ENCODE measurements around the gene PAWR. TPM values are rescaled to one million over a fixed set of nuclear protein-coding genes. Genes with fewer than 3 reads are reported as not detected.

Gene PAWR
- total RNA-seq, 1 experiment from 2014 or later = 83.2 TPM

GRCh38 chr12:79592865-79593264 is 97.9 kb downstream of the PAWR start:
- Histone ChIP-seq H4K20me1 (ENCODE audit: insufficient read depth, low read depth, low read length) (no peaks in the 10 kb centered on the region), H3K4me3 (ENCODE audit: low read length) (no peak overlapping the region), H3K27ac (ENCODE audit: low read length) (no peak overlapping the region), H3K4me1 (ENCODE audit: low read length) (peaks cover 9% of the 10 kb centered on the region; the same call in 1 of the 2 replicates), H3K9me2 (replicated peaks; ENCODE audit: insufficient read depth, low read length) (no peaks in the 10 kb centered on the region), H3K4me2 (ENCODE audit: low read depth, low read length, poor library complexity, severe bottlenecking) (no peak overlapping the region), H3K27me3 (ENCODE audit: low read length) (no peaks in the 10 kb centered on the region), H3K36me3 (ENCODE audit: insufficient read depth, low read length) (peaks cover 34% of the 10 kb centered on the region; the same call in 1 of the 2 replicates), H3K9ac (ENCODE audit: low read length) (no peak overlapping the region), H2AFZ (ENCODE audit: low read length) (no peak overlapping the region), H3K79me2 (ENCODE audit: low read length) (peaks cover 65% of the 10 kb centered on the region), H3K9me3 (ENCODE audit: low read length) (no peaks in the 10 kb centered on the region)
- DNase-seq = no peak

GRCh38 chr12:79591988-79592387 is 98.8 kb downstream of the PAWR start:
- H3K4me3 ChIP-seq (ENCODE audit: low read length) = no peak overlapping the region
- H3K9me2 ChIP-seq (replicated peaks; ENCODE audit: insufficient read depth, low read length) = no peaks in the 10 kb centered on the region
- H3K4me2 ChIP-seq (ENCODE audit: low read depth, low read length, poor library complexity, severe bottlenecking) = no peak overlapping the region
- no peak overlapping the region for H3K9ac ChIP-seq (ENCODE audit: low read length)
- H3K79me2 ChIP-seq (ENCODE audit: low read length) = peaks cover 64% of the 10 kb centered on the region
- no peak overlapping the region for H3K27ac ChIP-seq (ENCODE audit: low read length)
- H4K20me1 ChIP-seq (ENCODE audit: insufficient read depth, low read depth, low read length) = no peaks in the 10 kb centered on the region
- no peak for DNase-seq
- H3K36me3 ChIP-seq (ENCODE audit: insufficient read depth, low read length) = peaks cover 38% of the 10 kb centered on the region; the same call in 1 of the 2 replicates
- H2AFZ ChIP-seq (ENCODE audit: low read length) = no peak overlapping the region
- H3K4me1 ChIP-seq (ENCODE audit: low read length) = peaks cover 9% of the 10 kb centered on the region; the same call in 1 of the 2 replicates
- no peaks in the 10 kb centered on the region for H3K27me3 ChIP-seq (ENCODE audit: low read length)
- H3K9me3 ChIP-seq (ENCODE audit: low read length) = no peaks in the 10 kb centered on the region

GRCh38 chr12:79590751-79591150 is 100.0 kb downstream of the PAWR start:
- no peaks in the 10 kb centered on the region for H4K20me1 ChIP-seq (ENCODE audit: insufficient read depth, low read depth, low read length)
- no peaks in the 10 kb centered on the region for H3K27me3 ChIP-seq (ENCODE audit: low read length)
- H3K36me3 ChIP-seq (ENCODE audit: insufficient read depth, low read length) = peaks cover 44% of the 10 kb centered on the region; the same call in 1 of the 2 replicates
- no peak for DNase-seq
- H3K79me2 ChIP-seq (ENCODE audit: low read length) = peaks cover 60% of the 10 kb centered on the region
- H3K9me2 ChIP-seq (replicated peaks; ENCODE audit: insufficient read depth, low read length) = no peaks in the 10 kb centered on the region
- H3K4me2 ChIP-seq (ENCODE audit: low read depth, low read length, poor library complexity, severe bottlenecking) = no peak overlapping the region
- H3K9ac ChIP-seq (ENCODE audit: low read length) = no peak overlapping the region
- peaks cover 9% of the 10 kb centered on the region; the same call in 1 of the 2 replicates for H3K4me1 ChIP-seq (ENCODE audit: low read length)
- H3K27ac ChIP-seq (ENCODE audit: low read length) = no peak overlapping the region
- no peaks in the 10 kb centered on the region for H3K9me3 ChIP-seq (ENCODE audit: low read length)
- H2AFZ ChIP-seq (ENCODE audit: low read length) = no peak overlapping the region
- no peak overlapping the region for H3K4me3 ChIP-seq (ENCODE audit: low read length)

- no peaks in the 10 kb centered on the region for H3K27me3 ChIP-seq (ENCODE audit: low read length)
- peaks cover 61% of the 10 kb centered on the region for H3K79me2 ChIP-seq (ENCODE audit: low read length)
- H3K4me1 ChIP-seq (ENCODE audit: low read length) = peaks cover 9% of the 10 kb centered on the region; the same call in 1 of the 2 replicates
- no peak overlapping the region for H3K9ac ChIP-seq (ENCODE audit: low read length)
- H3K4me2 ChIP-seq (ENCODE audit: low read depth, low read length, poor library complexity, severe bottlenecking) = no peak overlapping the region
- H3K36me3 ChIP-seq (ENCODE audit: insufficient read depth, low read length) = peaks cover 53% of the 10 kb centered on the region
- no peak overlapping the region for H3K27ac ChIP-seq (ENCODE audit: low read length)
- H4K20me1 ChIP-seq (ENCODE audit: insufficient read depth, low read depth, low read length) = no peaks in the 10 kb centered on the region
- DNase-seq = no peak
- H2AFZ ChIP-seq (ENCODE audit: low read length) = no peak overlapping the region
- no peaks in the 10 kb centered on the region for H3K9me3 ChIP-seq (ENCODE audit: low read length)
- no peaks in the 10 kb centered on the region for H3K9me2 ChIP-seq (replicated peaks; ENCODE audit: insufficient read depth, low read length)
- H3K4me3 ChIP-seq (ENCODE audit: low read length) = no peak overlapping the region
These were observed 103.4 kb downstream of the PAWR start for GRCh38 chr12:79587368-79587767.

- Histone ChIP-seq H3K36me3 (ENCODE audit: insufficient read depth, low read length) (peaks cover 38% of the 10 kb centered on the region), H3K4me1 (ENCODE audit: low read length) (peaks cover 5% of the 10 kb centered on the region; the same call in 1 of the 2 replicates), H3K9me3 (ENCODE audit: low read length) (no peaks in the 10 kb centered on the region), H3K4me3 (ENCODE audit: low read length) (no peak overlapping the region), H3K4me2 (ENCODE audit: low read depth, low read length, poor library complexity, severe bottlenecking) (no peak overlapping the region), H3K9me2 (replicated peaks; ENCODE audit: insufficient read depth, low read length) (no peaks in the 10 kb centered on the region), H3K9ac (ENCODE audit: low read length) (no peak overlapping the region), H3K27me3 (ENCODE audit: low read length) (no peaks in the 10 kb centered on the region), H3K27ac (ENCODE audit: low read length) (no peak overlapping the region), H3K79me2 (ENCODE audit: low read length) (peaks cover 52% of the 10 kb centered on the region), H4K20me1 (ENCODE audit: insufficient read depth, low read depth, low read length) (no peaks in the 10 kb centered on the region), H2AFZ (ENCODE audit: low read length) (no peak overlapping the region)
- no peak for DNase-seq
These were observed 105.6 kb downstream of the PAWR start for GRCh38 chr12:79585147-79585546.

DNA sequence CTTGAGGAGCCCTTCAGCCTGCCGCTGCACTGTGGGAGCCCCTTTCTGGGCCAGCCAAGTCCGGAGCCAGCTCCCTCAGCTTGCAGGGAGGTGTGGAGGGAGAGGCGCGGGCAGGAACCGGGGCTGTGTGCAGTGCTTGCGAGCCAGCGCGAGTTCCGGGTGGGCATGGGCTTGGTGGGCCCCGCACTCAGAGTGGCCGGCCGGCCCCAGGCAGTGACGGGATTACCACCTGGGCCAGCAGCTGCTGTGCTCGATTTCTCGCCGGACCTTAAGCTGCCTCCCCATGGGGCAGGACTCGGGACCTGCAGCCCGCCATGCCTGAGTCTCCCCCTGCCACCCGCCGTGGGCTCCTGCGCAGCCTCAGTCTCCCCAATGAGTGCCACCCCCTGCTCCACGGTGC is 116.9 kb downstream of the PAWR start:
- H4K20me1 ChIP-seq (ENCODE audit: insufficient read depth, low read depth, low read length) = no peaks in the 10 kb centered on the region
- H3K27ac ChIP-seq (ENCODE audit: low read length) = no peak overlapping the region
- H3K9me3 ChIP-seq (ENCODE audit: low read length) = no peaks in the 10 kb centered on the region
- no peak overlapping the region for H3K4me3 ChIP-seq (ENCODE audit: low read length)
- no peaks in the 10 kb centered on the region for H3K9me2 ChIP-seq (replicated peaks; ENCODE audit: insufficient read depth, low read length)
- H3K9ac ChIP-seq (ENCODE audit: low read length) = no peak overlapping the region
- DNase-seq = no peak
- no peaks in the 10 kb centered on the region for H3K27me3 ChIP-seq (ENCODE audit: low read length)
- H2AFZ ChIP-seq (ENCODE audit: low read length) = no peak overlapping the region
- no peaks in the 10 kb centered on the region for H3K4me1 ChIP-seq (ENCODE audit: low read length)
- no peak overlapping the region for H3K4me2 ChIP-seq (ENCODE audit: low read depth, low read length, poor library complexity, severe bottlenecking)
- peaks cover 65% of the 10 kb centered on the region for H3K36me3 ChIP-seq (ENCODE audit: insufficient read depth, low read length)
- H3K79me2 ChIP-seq (ENCODE audit: low read length) = peaks cover 53% of the 10 kb centered on the region

DNA sequence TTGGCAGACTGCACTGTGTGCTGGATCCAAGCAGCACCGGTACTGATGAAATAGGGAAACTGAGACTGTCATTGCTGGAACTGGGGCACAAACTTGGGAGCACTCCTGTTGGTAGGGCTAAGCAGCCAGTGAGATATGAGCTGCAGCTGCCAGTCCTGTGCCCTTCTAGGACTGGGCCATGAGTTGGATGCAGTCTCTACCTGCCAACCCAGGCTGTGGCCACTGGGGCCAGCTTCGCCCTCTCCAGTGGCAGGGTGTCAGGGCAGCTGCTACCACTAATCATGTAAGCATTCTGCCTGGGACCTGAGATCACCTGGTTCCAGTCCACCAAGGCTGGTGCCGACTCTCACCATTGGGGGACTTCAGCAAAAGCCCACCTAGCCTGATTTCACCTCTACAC is 121.1 kb downstream of the PAWR start:
- no peak overlapping the region for H3K4me2 ChIP-seq (ENCODE audit: low read depth, low read length, poor library complexity, severe bottlenecking)
- H3K9me2 ChIP-seq (replicated peaks; ENCODE audit: insufficient read depth, low read length) = no peaks in the 10 kb centered on the region
- peaks cover 73% of the 10 kb centered on the region for H3K36me3 ChIP-seq (ENCODE audit: insufficient read depth, low read length)

GRCh38 chr12:79567175-79567563 is 123.6 kb downstream of the PAWR start:
- H3K4me2 ChIP-seq (ENCODE audit: low read depth, low read length, poor library complexity, severe bottlenecking) = no peak overlapping the region
- no peaks in the 10 kb centered on the region; the same call in 1 of the 2 replicates for H3K9me3 ChIP-seq (ENCODE audit: low read length)
- no peak overlapping the region for H3K27ac ChIP-seq (ENCODE audit: low read length)
- no peaks in the 10 kb centered on the region for H3K4me1 ChIP-seq (ENCODE audit: low read length)
- H3K27me3 ChIP-seq (ENCODE audit: low read length) = no peaks in the 10 kb centered on the region
- H4K20me1 ChIP-seq (ENCODE audit: insufficient read depth, low read depth, low read length) = no peaks in the 10 kb centered on the region
- no peak overlapping the region for H3K4me3 ChIP-seq (ENCODE audit: low read length)
- no peaks in the 10 kb centered on the region for H3K9me2 ChIP-seq (replicated peaks; ENCODE audit: insufficient read depth, low read length)
- no peak overlapping the region for H3K9ac ChIP-seq (ENCODE audit: low read length)
- peaks cover 85% of the 10 kb centered on the region for H3K36me3 ChIP-seq (ENCODE audit: insufficient read depth, low read length)
- H3K79me2 ChIP-seq (ENCODE audit: low read length) = peaks cover 61% of the 10 kb centered on the region
- no peak for DNase-seq
- H2AFZ ChIP-seq (ENCODE audit: low read length) = no peak overlapping the region

More for the DNA sequence above, 121.1 kb downstream of the PAWR start:
- H3K9ac ChIP-seq (ENCODE audit: low read length) = no peak overlapping the region
- DNase-seq = no peak
- no peak overlapping the region for H3K27ac ChIP-seq (ENCODE audit: low read length)
- H2AFZ ChIP-seq (ENCODE audit: low read length) = no peak overlapping the region
- H4K20me1 ChIP-seq (ENCODE audit: insufficient read depth, low read depth, low read length) = no peaks in the 10 kb centered on the region
- H3K4me1 ChIP-seq (ENCODE audit: low read length) = no peaks in the 10 kb centered on the region
- no peaks in the 10 kb centered on the region for H3K9me3 ChIP-seq (ENCODE audit: low read length)
- peaks cover 48% of the 10 kb centered on the region for H3K79me2 ChIP-seq (ENCODE audit: low read length)
- no peaks in the 10 kb centered on the region for H3K27me3 ChIP-seq (ENCODE audit: low read length)
- no peak overlapping the region for H3K4me3 ChIP-seq (ENCODE audit: low read length)

Measured in Karpas-422 (cell line).